SK-N-SH treated with all-trans-retinoic acid at 6 μM for 48 hours (cell line): ENCODE results near the gene RUSF1.
"Not testable (repeated sequence)": the region's sequence is repeated elsewhere in the genome, so short reads cannot be mapped to it uniquely, and the experiment has no call there.

ENCODE experiments used
- CREB5 ChIP-seq: fragments of 250-450 bp; sonication (Bioruptor Pico); IDR thresholded peaks from 2 replicates; pipeline ENCODE4 v1.5.1; 2020; ENCODE audit warnings: low read depth, mild to moderate bottlenecking, moderate library complexity
- GLIS3 ChIP-seq: fragments of 250-450 bp; sonication (Bioruptor Pico); IDR thresholded peaks from 2 replicates; pipeline ENCODE4 v1.5.0; 2020; ENCODE audit warnings: mild to moderate bottlenecking, moderate library complexity
- ISL1 ChIP-seq: fragments of 250-450 bp; sonication (Bioruptor Pico); IDR thresholded peaks from 2 replicates; pipeline ENCODE4 v2.1.2; 2022; ENCODE audit warnings: mild to moderate bottlenecking, moderate library complexity
- PATZ1 ChIP-seq: fragments of 250-450 bp; sonication (Bioruptor Pico); IDR thresholded peaks from 2 replicates; pipeline ENCODE4 v1.8.0; 2020; ENCODE audit warnings: mild to moderate bottlenecking, moderate library complexity, borderline replicate concordance
- PPARA ChIP-seq: fragments of 250-450 bp; sonication (Bioruptor Pico); IDR thresholded peaks from 2 replicates; pipeline ENCODE4 v1.5.0; 2020; ENCODE audit warnings: mild to moderate bottlenecking, borderline replicate concordance
- SNAI2 ChIP-seq: fragments of 250-450 bp; sonication (Bioruptor Pico); IDR thresholded peaks from 2 replicates; pipeline ENCODE4 v1.5.0; 2020; ENCODE audit warnings: mild to moderate bottlenecking, moderate library complexity
- TSHZ2 ChIP-seq: fragments of 250-450 bp; sonication (Bioruptor Pico); IDR thresholded peaks from 2 replicates; pipeline ENCODE4 v1.5.0; 2020; ENCODE audit warnings: mild to moderate bottlenecking, moderate library complexity
- ZFP30 ChIP-seq: fragments of 450-650 bp; formaldehyde crosslinking; IDR thresholded peaks from 2 replicates; pipeline ENCODE4 v1.5.0; 2022; ENCODE audit warnings: mild to moderate bottlenecking, moderate library complexity
- ZNF70 ChIP-seq: fragments of 450-650 bp; formaldehyde crosslinking; IDR thresholded peaks from 2 replicates; pipeline ENCODE4 v1.5.0; 2020; ENCODE audit warnings: mild to moderate bottlenecking, moderate library complexity
- ZNF8 ChIP-seq: fragments of 450-650 bp; formaldehyde crosslinking; IDR thresholded peaks from 2 replicates; pipeline ENCODE4 v1.5.0; 2020; ENCODE audit warnings: mild to moderate bottlenecking, moderate library complexity

- not testable (repeated sequence) for TF ChIP-seq SNAI2 (CRISPR knock-in tag); PATZ1; ISL1; CREB5 (CRISPR knock-in tag); TSHZ2 (CRISPR knock-in tag); GLIS3 (CRISPR knock-in tag); ZNF8; ZFP30; ZNF70 (CRISPR knock-in tag); PPARA (CRISPR knock-in tag)
Observed at GRCh38 chr16:31539762-31540161, 31.6 kb upstream of the RUSF1 start.
